H1 (cell line): ENCODE measurements around the gene CREB3. TPM values are rescaled to one million over a fixed set of nuclear protein-coding genes. Genes with fewer than 3 reads are reported as not detected.

Experiments used
- CTCF ChIA-PET: fragments of 300-600 bp; sonication (Branson Sonifier 250); formaldehyde crosslinking; loops from one replicate; lab custom pipeline; 2021; ENCODE audit not compliant: partially characterized antibody; lab: Charles Lee
- POLR2A ChIA-PET: fragments of 300-600 bp; sonication (Branson Sonifier 250); formaldehyde crosslinking; loops from one replicate; lab custom pipeline; 2021; ENCODE audit warnings: inconsistent platforms; ENCODE audit not compliant: partially characterized antibody; lab: Charles Lee
- DNase-seq, 2 experiments: peaks; one replicate each; pipeline versions ENCODE4 v3.0.0 to v3.0.0-alpha.2; 2010 to 2022; ENCODE audit warnings: low spot score in 2 of 2, low read depth in 1 of 2, mixed read lengths in 1 of 2
- FAIRE-seq: peaks from 2 replicates; lab custom pipeline; 2011; peaks lifted over from hg19 to GRCh38; lab: Jason Lieb, UNC
- H2AFZ ChIP-seq: 2 replicates; pipeline ENCODE4 v1.8.1; 2012; ENCODE audit warnings: low read length, inconsistent platforms
- H2AK5ac ChIP-seq: 2 replicates; pipeline ENCODE4 v1.6.1; 2013; ENCODE audit warnings: low read depth, low read length
- H2BK120ac ChIP-seq: replicated peaks from 2 replicates; pipeline ENCODE3; 2013; ENCODE audit warnings: low read depth, low read length, inconsistent platforms
- H2BK12ac ChIP-seq: 2 replicates; pipeline ENCODE4 v1.6.1; 2013; ENCODE audit warnings: low read depth, low read length
- H2BK15ac ChIP-seq: 2 replicates; pipeline ENCODE4 v1.6.1; 2013; ENCODE audit warnings: low read length
- H2BK20ac ChIP-seq: 2 replicates; pipeline ENCODE4 v1.6.1; 2013; ENCODE audit warnings: low read length
- H2BK5ac ChIP-seq: 2 replicates; pipeline ENCODE4 v1.6.1; 2013; ENCODE audit warnings: low read depth, low read length
- H3K14ac ChIP-seq: 2 replicates; pipeline ENCODE4 v1.6.1; 2013; ENCODE audit warnings: inconsistent platforms; ENCODE audit not compliant: insufficient read length
- H3K18ac ChIP-seq: 2 replicates; pipeline ENCODE4 v1.6.1; 2013; ENCODE audit warnings: low read length; ENCODE audit errors: extremely low read depth
- H3K23ac ChIP-seq: 2 replicates; pipeline ENCODE4 v1.6.1; 2013; ENCODE audit warnings: inconsistent platforms; ENCODE audit not compliant: insufficient read length
- H3K23me2 ChIP-seq: 2 replicates; pipeline ENCODE4 v1.6.1; 2013; ENCODE audit warnings: low read depth, low read length
- H3K27ac ChIP-seq: 2 replicates; pipeline ENCODE4 v1.6.1; 2011; ENCODE audit warnings: low read depth, low read length, inconsistent platforms
- H3K27me3 ChIP-seq, 4 experiments: replicated peaks in 1 of 4; 1 replicate in 1 of 4; 2 replicates in 3 of 4; pipeline versions ENCODE4 v1.6.1 to v1.8.1; 2011 to 2013; ENCODE audit warnings: low read length in 3 of 4, mild to moderate bottlenecking in 3 of 4, inconsistent platforms in 2 of 4, mixed read lengths in 2 of 4, moderate library complexity in 1 of 4; ENCODE audit not compliant: control insufficient read depth in 3 of 4, insufficient read depth in 3 of 4; ENCODE audit errors: extremely low read depth in 1 of 4
- H3K36me3 ChIP-seq, 4 experiments: 2 replicates each; pipeline versions ENCODE4 v1.6.1 to v1.8.1; 2011 to 2013; ENCODE audit warnings: mild to moderate bottlenecking in 4 of 4, low read length in 3 of 4, moderate library complexity in 2 of 4, control low read depth in 1 of 4, inconsistent platforms in 1 of 4; ENCODE audit not compliant: insufficient read depth in 4 of 4, control insufficient read depth in 2 of 4
- H3K4ac ChIP-seq: replicated peaks from 2 replicates; pipeline ENCODE3; 2013; ENCODE audit warnings: low read length, low read depth, mixed read lengths, inconsistent platforms; ENCODE audit not compliant: insufficient read length
- H3K4me1 ChIP-seq, 4 experiments: replicated peaks in 1 of 4; 1 replicate in 1 of 4; 2 replicates in 3 of 4; pipeline versions ENCODE4 v1.6.1 to v1.8.1; 2011 to 2013; ENCODE audit warnings: low read length in 3 of 4, inconsistent platforms in 2 of 4, mixed read lengths in 1 of 4; ENCODE audit not compliant: insufficient read depth in 4 of 4, control insufficient read depth in 3 of 4
- H3K4me2 ChIP-seq, 2 experiments: 2 replicates each; pipeline versions ENCODE4 v1.6.1 to v1.8.1; 2011 to 2013; ENCODE audit warnings: low read depth in 2 of 2, low read length in 2 of 2, control low read depth in 1 of 2, inconsistent platforms in 1 of 2, mild to moderate bottlenecking in 1 of 2; ENCODE audit not compliant: insufficient read depth in 1 of 2
- H3K4me3 ChIP-seq, 4 experiments: fragments of 200-600, 300-600 bp in 1 of 4; sonication (generic), shearing (Covaris generic), sonication (Bioruptor Twin) in 1 of 4; 2 replicates each; pipeline versions ENCODE4 v1.5.1 to v1.8.1; 2011 to 2016; ENCODE audit warnings: low read length in 4 of 4, low read depth in 3 of 4, control low read depth in 2 of 4, inconsistent platforms in 2 of 4, mild to moderate bottlenecking in 2 of 4, mixed read lengths in 1 of 4, moderate library complexity in 1 of 4; ENCODE audit not compliant: insufficient read depth in 2 of 4; ENCODE audit errors: extremely low read depth in 1 of 4
- H3K56ac ChIP-seq: replicated peaks from 2 replicates; pipeline ENCODE3; 2013; ENCODE audit warnings: low read depth, mild to moderate bottlenecking, mixed read lengths, low read length, inconsistent platforms; ENCODE audit not compliant: insufficient read length
- H3K79me1 ChIP-seq: 2 replicates; pipeline ENCODE4 v1.6.1; 2013; ENCODE audit warnings: low read depth, low read length, control low read depth
- H3K79me2 ChIP-seq, 2 experiments: 2 replicates each; pipeline versions ENCODE4 v1.6.1 to v1.8.1; 2012 to 2013; ENCODE audit warnings: low read length in 2 of 2, mild to moderate bottlenecking in 2 of 2, inconsistent platforms in 1 of 2; ENCODE audit not compliant: insufficient read depth in 2 of 2, control insufficient read depth in 1 of 2
- H3K9ac ChIP-seq, 4 experiments: replicated peaks in 1 of 4; 1 replicate in 1 of 4; 2 replicates in 3 of 4; pipeline versions ENCODE4 v1.6.1 to v1.8.1; 2011 to 2013; ENCODE audit warnings: low read depth in 3 of 4, low read length in 3 of 4, control low read depth in 2 of 4, mild to moderate bottlenecking in 2 of 4, moderate library complexity in 2 of 4, inconsistent platforms in 1 of 4; ENCODE audit errors: extremely low read depth in 1 of 4
- H3K9me3 ChIP-seq, 2 experiments: 2 replicates each; pipeline versions ENCODE4 v1.6.1 to v1.8.1; 2012 to 2013; ENCODE audit warnings: mild to moderate bottlenecking in 2 of 2, moderate library complexity in 2 of 2, control low read depth in 1 of 2, inconsistent platforms in 1 of 2, low read depth in 1 of 2, low read length in 1 of 2, mixed read lengths in 1 of 2; ENCODE audit not compliant: insufficient read depth in 2 of 2
- H4K20me1 ChIP-seq, 2 experiments: replicated peaks in 1 of 2; 2 replicates each; pipeline versions ENCODE3 to v1.8.1; 2011 to 2013; ENCODE audit warnings: inconsistent platforms in 2 of 2, low read length in 2 of 2, mild to moderate bottlenecking in 1 of 2; ENCODE audit not compliant: insufficient read depth in 2 of 2, control insufficient read depth in 1 of 2
- H4K5ac ChIP-seq: 2 replicates; pipeline ENCODE4 v1.6.1; 2013; ENCODE audit warnings: low read length, low read depth, mixed read lengths, inconsistent platforms; ENCODE audit not compliant: insufficient read length
- H4K8ac ChIP-seq: 2 replicates; pipeline ENCODE4 v1.8.0; 2013; ENCODE audit warnings: mild to moderate bottlenecking, moderate library complexity, low read length, inconsistent platforms; ENCODE audit not compliant: insufficient read depth; ENCODE audit errors: extremely low read depth
- H4K91ac ChIP-seq: replicated peaks from 2 replicates; pipeline ENCODE3; 2013; ENCODE audit warnings: low read length, mixed read lengths, inconsistent platforms; ENCODE audit not compliant: insufficient read length
- BACH1 ChIP-seq: IDR thresholded peaks from 2 replicates; pipeline ENCODE4 v1.6.1; 2012; ENCODE audit warnings: low read length, improper control_type of control experiment
- CBX8 ChIP-seq: fragments of 300-800, 300-1000 bp; sonication (generic); IDR thresholded peaks from 2 replicates; pipeline ENCODE4 v1.7.1; 2016; ENCODE audit warnings: low read depth, low read length, borderline replicate concordance
- JUN ChIP-seq: IDR thresholded peaks from 2 replicates; pipeline ENCODE4 v1.6.1; 2011; ENCODE audit warnings: low read depth, mild to moderate bottlenecking, improper control_type of control experiment, low read length
- RAD21 ChIP-seq, 2 experiments: IDR thresholded peaks in 1 of 2; conservative IDR thresholded peaks in 1 of 2; 2 replicates each; pipeline ENCODE4 v1.6.1; 2011; ENCODE audit warnings: low read depth in 2 of 2, low read length in 2 of 2, improper control_type of control experiment in 1 of 2, inconsistent platforms in 1 of 2, mild to moderate bottlenecking in 1 of 2, moderate library complexity in 1 of 2
- WGBS, 2 experiments: shearing (Covaris generic) in 1 of 2; methylation state at CpG; one replicate each; pipeline versions ENCODE4 v1.1.6 to v1.1.7; 2013 to 2015; ENCODE audit warnings: low lambda C conversion rate in 2 of 2, mixed read lengths in 2 of 2, inconsistent platforms in 1 of 2, low coverage in 1 of 2, missing lambda C conversion rate in 1 of 2; ENCODE audit not compliant: insufficient replicate concordance in 2 of 2, insufficient coverage in 1 of 2, insufficient read length in 1 of 2; ENCODE audit errors: extremely low coverage in 1 of 2, missing lambda C conversion rate in 1 of 2; 5-methylcytosine and 5-hydroxymethylcytosine counted together
- polyA plus RNA-seq, 7 experiments: library from polyadenylated mRNA; depleted of rRNA in 3 of 7; stranded (reverse) in 5 of 7; unstranded in 2 of 7; fragments of >200 nt in 5 of 7; fragments of 200-250 nt in 2 of 7; gene quantifications; 1 replicate in 5 of 7; 2 replicates in 1 of 7; 4 replicates in 1 of 7; pipeline versions ENCODE4 v1.2.1 to v1.2.3, GENCODE V29; 2011 to 2013; ENCODE audit warnings: missing spikeins in 2 of 7, mixed read lengths in 2 of 7
- total RNA-seq: library from RNA; stranded (reverse); fragmentation: NEBNext Ultra II Directional; extraction: Animal tissue kit (Norgen Biotek cat#: 25700); gene quantifications from 2 replicates; pipeline ENCODE4 v1.2.1, GENCODE V29; 2021
- TF ChIP-seq, protein P1 (sequence below): IDR thresholded peaks from 2 replicates; pipeline ENCODE4 v1.6.1; 2012; ENCODE audit warnings: inconsistent platforms

Gene CREB3
- total and polyA plus RNA-seq, 2 of the 8 experiments (the other 6 are each of a cell fraction or from before 2014, with no cell fraction given): 24.4 to 25.7 TPM

- no peaks in the 10 kb centered on the region for H3K9me3 ChIP-seq
- H3K27ac ChIP-seq: no peak overlapping the region
- no peaks in the 10 kb centered on the region for H3K23me2 ChIP-seq
- no peaks in the 10 kb centered on the region for H3K79me1 ChIP-seq
- H2AFZ ChIP-seq: no peak overlapping the region
- DNase-seq: no peak
- no peak overlapping the region for H2BK15ac ChIP-seq
- H2AK5ac ChIP-seq: no peak overlapping the region
- H4K91ac ChIP-seq: no peak overlapping the region
- TF ChIP-seq, protein P1, sequence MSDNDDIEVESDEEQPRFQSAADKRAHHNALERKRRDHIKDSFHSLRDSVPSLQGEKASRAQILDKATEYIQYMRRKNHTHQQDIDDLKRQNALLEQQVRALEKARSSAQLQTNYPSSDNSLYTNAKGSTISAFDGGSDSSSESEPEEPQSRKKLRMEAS: no peak
- TF ChIP-seq BACH1 (no peak), RAD21 (IDR thresholded peaks at IDR 0.05 in 1 of 2, conservative IDR thresholded peaks at IDR 0.05 in 1 of 2; ENCODE audit: low read depth in 2 of 2, low read length in 2 of 2) (no peak), CBX8 (no peak), JUN (no peak)
- no peaks in the 10 kb centered on the region for H3K4me1 ChIP-seq
- ChIA-PET POLR2A (interaction anchor here (1.3 to 1.6 kb wide), 2 partner anchors 13 to 81 kb away, joined by 3 read pairs; no protein-coding TSS in a partner anchor), CTCF (interaction anchor here (0.5 to 2.1 kb wide), 7 partner anchors 9 to 159 kb away, joined by 3 to 7 read pairs (median 3); no protein-coding TSS in a partner anchor)
- FAIRE-seq: no peak
- H4K20me1 ChIP-seq: no peaks in the 10 kb centered on the region
- no peak overlapping the region for H3K9ac ChIP-seq
- H3K27me3 ChIP-seq: no peaks in the 10 kb centered on the region
- no peak overlapping the region for H3K23ac ChIP-seq
- no peak overlapping the region for H3K4me3 ChIP-seq
- no peak overlapping the region for H3K56ac ChIP-seq
- no peak overlapping the region for H3K4me2 ChIP-seq
- H3K18ac ChIP-seq: no peak overlapping the region
- H3K79me2 ChIP-seq: no peaks in the 10 kb centered on the region
- no peak overlapping the region for H3K14ac ChIP-seq
- no peaks in the 10 kb centered on the region for H3K36me3 ChIP-seq
- H2BK20ac ChIP-seq: no peak overlapping the region
- H2BK5ac ChIP-seq: no peak overlapping the region
- 87% methylated on average over 1 of the region's 1 CpG; no CpG with 5 or more reads in 1 of the 2 experiments for WGBS, 2 experiments
- H4K5ac ChIP-seq: no peak overlapping the region
- no peak overlapping the region for H4K8ac ChIP-seq
- no peak overlapping the region for H3K4ac ChIP-seq
- no peak overlapping the region for H2BK12ac ChIP-seq
- H2BK120ac ChIP-seq: no peak overlapping the region
Observed at GRCh38 chr9:35769763-35770162, 37.3 kb downstream of the CREB3 start.
